Effector memory CD8-positive, alpha-beta T cell (primary cell): Measurements from ENCODE around the gene PC.
"Not testable (repeated sequence)": the region's sequence is repeated elsewhere in the genome, so short reads cannot be mapped to it uniquely, and the experiment has no call there.

Experiments
- ATAC-seq: fragments of 150-1000 bp; cut with Tn5 transposase; replicated peaks from 2 replicates; pipeline ENCODE4 v1.10.0; 2021; ENCODE audit warnings: mild to moderate bottlenecking, moderate library complexity
- DNase-seq, 3 experiments: peaks; one replicate each; pipeline ENCODE4 v3.0.0; 2021
- H3K27ac Mint-ChIP-seq, 2 donors: one replicate each; pipeline ENCODE4 v1.8.0; 2022; ENCODE audit warnings: mild to moderate bottlenecking in 2 of 2, mixed read lengths in 2 of 2, moderate library complexity in 2 of 2
- H3K27me3 Mint-ChIP-seq, 2 donors: one replicate each; pipeline ENCODE4 v1.8.0; 2022; ENCODE audit warnings: mixed read lengths in 2 of 2
- H3K36me3 Mint-ChIP-seq: one replicate; pipeline ENCODE4 v1.8.0; 2022; ENCODE audit warnings: mild to moderate bottlenecking, moderate library complexity, mixed read lengths; ENCODE audit not compliant: insufficient read depth
- H3K4me1 Mint-ChIP-seq, 2 donors: one replicate each; pipeline ENCODE4 v1.8.0; 2022; ENCODE audit warnings: low read depth in 2 of 2, mixed read lengths in 2 of 2
- H3K4me3 Mint-ChIP-seq, 2 donors: one replicate each; pipeline ENCODE4 v1.8.0; 2022; ENCODE audit warnings: mild to moderate bottlenecking in 2 of 2, mixed read lengths in 2 of 2, moderate library complexity in 2 of 2
- H3K9me3 Mint-ChIP-seq, 2 donors: one replicate each; pipeline ENCODE4 v1.8.0; 2022; ENCODE audit warnings: mixed read lengths in 2 of 2

PC gene

GRCh38 chr11:66841861-66842260 is 116.3 kb downstream of the PC start:
- ATAC-seq (no peak), DNase-seq (no peak)
- Mint-ChIP-seq H3K9me3 (no peaks in the 10 kb centered on the region), H3K27me3 (no peaks in the 10 kb centered on the region), H3K27ac (peak overlapping the region; percentile 98), H3K4me1 (peaks cover 42 to 46% of the 10 kb centered on the region in 2 donors), H3K36me3 (peaks cover 40% of the 10 kb centered on the region), H3K4me3 (peak overlapping the region; percentile 97)

- Mint-ChIP-seq H3K4me3 (no peak overlapping the region), H3K36me3 (peaks cover 30% of the 10 kb centered on the region), H3K27me3 (no peaks in the 10 kb centered on the region), H3K4me1 (peaks cover 42 to 46% of the 10 kb centered on the region in 2 donors), H3K9me3 (no peaks in the 10 kb centered on the region), H3K27ac (peak overlapping the region; percentile 74 to 98)
- DNase-seq (no peak), ATAC-seq (no peak)
Measured at GRCh38 chr11:66840317-66841091, 117.7 kb downstream of the PC start.

GRCh38 chr11:66835768-66836405 is 122.3 kb downstream of the PC start:
- no peak for ATAC-seq
- Mint-ChIP-seq H3K4me1 (peaks cover 19 to 21% of the 10 kb centered on the region in 2 donors), H3K27ac (peak overlapping the region in 1 of 2 donors; percentile 24), H3K36me3 (peaks cover 10% of the 10 kb centered on the region), H3K9me3 (no peaks in the 10 kb centered on the region), H3K27me3 (no peaks in the 10 kb centered on the region), H3K4me3 (no peak overlapping the region)
- DNase-seq: no peak

- Mint-ChIP-seq H3K27ac (peak overlapping the region in 1 of 2 donors; percentile 42), H3K4me1 (peaks cover 10 to 12% of the 10 kb centered on the region in 2 donors), H3K4me3 (no peak overlapping the region)
Measured at GRCh38 chr11:66834943-66835342, 123.2 kb downstream of the PC start.

GRCh38 chr11:66834539-66834845 is 123.7 kb downstream of the PC start:
- no peak overlapping the region for H3K4me3 Mint-ChIP-seq
- H3K27ac Mint-ChIP-seq: peak overlapping the region; percentile 5 to 42
- ATAC-seq: no peak
- H3K4me1 Mint-ChIP-seq: peaks cover 10% of the 10 kb centered on the region in 2 donors
- DNase-seq: no peak
- no peaks in the 10 kb centered on the region for H3K9me3 Mint-ChIP-seq
- peaks cover 8% of the 10 kb centered on the region for H3K36me3 Mint-ChIP-seq
- H3K27me3 Mint-ChIP-seq: no peaks in the 10 kb centered on the region

More at GRCh38 chr11:66834943-66835342, 123.2 kb downstream of the PC start:
- H3K9me3 Mint-ChIP-seq: no peaks in the 10 kb centered on the region
- H3K27me3 Mint-ChIP-seq: no peaks in the 10 kb centered on the region
- H3K36me3 Mint-ChIP-seq: peaks cover 8% of the 10 kb centered on the region
- ATAC-seq: no peak
- DNase-seq: no peak

GRCh38 chr11:66824573-66824972 is 133.6 kb downstream of the PC start:
- ATAC-seq, H3K27ac Mint-ChIP-seq, H3K27me3 Mint-ChIP-seq, H3K4me1 Mint-ChIP-seq, DNase-seq, H3K9me3 Mint-ChIP-seq, H3K4me3 Mint-ChIP-seq, H3K36me3 Mint-ChIP-seq: not testable (repeated sequence)

GRCh38 chr11:66823700-66824099 is 134.5 kb downstream of the PC start:
- Mint-ChIP-seq H3K27ac (no peak overlapping the region), H3K9me3 (no peaks in the 10 kb centered on the region), H3K4me3 (no peak overlapping the region), H3K4me1 (no peaks in the 10 kb centered on the region), H3K27me3 (no peaks in the 10 kb centered on the region), H3K36me3 (peaks cover 11% of the 10 kb centered on the region)
- ATAC-seq: no peak
- no peak for DNase-seq

GRCh38 chr11:66820901-66821300 is 137.3 kb downstream of the PC start:
- H3K27me3 Mint-ChIP-seq: no peaks in the 10 kb centered on the region
- H3K4me3 Mint-ChIP-seq: no peak overlapping the region
- H3K27ac Mint-ChIP-seq: no peak overlapping the region
- peaks cover 10% of the 10 kb centered on the region for H3K36me3 Mint-ChIP-seq
- no peaks in the 10 kb centered on the region for H3K9me3 Mint-ChIP-seq
- ATAC-seq: no peak
- no peaks in the 10 kb centered on the region for H3K4me1 Mint-ChIP-seq
- no peak for DNase-seq

- H3K4me1 Mint-ChIP-seq: no peaks in the 10 kb centered on the region
- peaks cover 8% of the 10 kb centered on the region for H3K36me3 Mint-ChIP-seq
- no peak for ATAC-seq
- no peak for DNase-seq
- no peaks in the 10 kb centered on the region for H3K9me3 Mint-ChIP-seq
- no peaks in the 10 kb centered on the region for H3K27me3 Mint-ChIP-seq
- no peak overlapping the region for H3K4me3 Mint-ChIP-seq
- no peak overlapping the region for H3K27ac Mint-ChIP-seq
Measured at GRCh38 chr11:66820381-66820780, 137.8 kb downstream of the PC start.

GRCh38 chr11:66818231-66818955 is 139.8 kb downstream of the PC start:
- Mint-ChIP-seq H3K27ac (no peak overlapping the region), H3K4me1 (no peaks in the 10 kb centered on the region), H3K9me3 (no peaks in the 10 kb centered on the region)

GRCh38 chr11:66815646-66816045 is 142.5 kb downstream of the PC start:
- Mint-ChIP-seq H3K36me3 (peaks cover 8% of the 10 kb centered on the region), H3K4me1 (no peaks in the 10 kb centered on the region), H3K9me3 (no peaks in the 10 kb centered on the region), H3K4me3 (no peak overlapping the region), H3K27me3 (no peaks in the 10 kb centered on the region), H3K27ac (no peak overlapping the region)
- ATAC-seq (no peak), DNase-seq (no peak)

More at GRCh38 chr11:66818231-66818955, 139.8 kb downstream of the PC start:
- DNase-seq (no peak), ATAC-seq (no peak)
- Mint-ChIP-seq H3K27me3 (no peaks in the 10 kb centered on the region), H3K36me3 (peaks cover 8% of the 10 kb centered on the region), H3K4me3 (no peak overlapping the region)

- DNase-seq: no peak
- H3K27me3 Mint-ChIP-seq: no peaks in the 10 kb centered on the region
- no peaks in the 10 kb centered on the region for H3K4me1 Mint-ChIP-seq
- H3K9me3 Mint-ChIP-seq: no peaks in the 10 kb centered on the region
- H3K27ac Mint-ChIP-seq: no peak overlapping the region
- peaks cover 6% of the 10 kb centered on the region for H3K36me3 Mint-ChIP-seq
- no peak for ATAC-seq
- H3K4me3 Mint-ChIP-seq: no peak overlapping the region
Measured at GRCh38 chr11:66814678-66815077, 143.5 kb downstream of the PC start.

- H3K9me3 Mint-ChIP-seq: no peaks in the 10 kb centered on the region
- H3K27me3 Mint-ChIP-seq: no peaks in the 10 kb centered on the region
- H3K4me3 Mint-ChIP-seq: no peak overlapping the region
- no peak for DNase-seq
- no peak for ATAC-seq
- H3K4me1 Mint-ChIP-seq: no peaks in the 10 kb centered on the region
- H3K36me3 Mint-ChIP-seq: no peaks in the 10 kb centered on the region
- H3K27ac Mint-ChIP-seq: no peak overlapping the region
Measured at GRCh38 chr11:66810576-66811185, 147.5 kb downstream of the PC start.
